SK-N-MC (cell line): ENCODE data around the gene DOC2B.

Source experiments
- EZH2 ChIP-seq: fragments of 200-600 bp; sonication (generic); IDR thresholded peaks from one replicate; pipeline ENCODE4 v1.6.1; 2017; ENCODE audit warnings: antibody characterized with exemption
- POLR2AphosphoS5 ChIP-seq: IDR thresholded peaks from 2 replicates; pipeline ENCODE4 v1.6.1; 2012; ENCODE audit warnings: mild to moderate bottlenecking, low read depth, low read length, borderline replicate concordance

GRCh38 chr17:208429-208828 is 27.0 kb upstream of the DOC2B start:
- TF ChIP-seq POLR2AphosphoS5 (no peak), EZH2 (no peak)
